CD4-positive, alpha-beta T cell (primary cell): ENCODE data around the gene RIPK4. TPM values are rescaled to one million over a fixed set of nuclear protein-coding genes. Genes with fewer than 3 reads are reported as not detected.

Experiments used
- ATAC-seq: fragments of 200-7000 bp; cut with Tn5 transposase; one replicate; pipeline ENCODE4 v1.10.0; 2022; ENCODE audit warnings: mild to moderate bottlenecking; ENCODE audit not compliant: poor library complexity
- CTCF ChIA-PET: fragments of 350-600 bp; sonication (Branson Sonifier 250); formaldehyde crosslinking; loops from one replicate; lab custom pipeline; 2021; ENCODE audit warnings: antibody characterized with exemption, inconsistent platforms; lab: Charles Lee
- POLR2A ChIA-PET: fragments of 350-600 bp; sonication (Branson Sonifier 250); formaldehyde crosslinking; loops from one replicate; lab custom pipeline; 2021; ENCODE audit warnings: antibody characterized with exemption, inconsistent platforms; lab: Charles Lee
- DNase-seq, 14 experiments: peaks; one replicate each; pipeline ENCODE4 v3.0.0-alpha.2; 2013 to 2020; ENCODE audit warnings: mixed read lengths in 2 of 14
- H3K27ac ChIP-seq, 2 donors: one replicate each; pipeline versions ENCODE4 v1.5.1 to v1.7.0; 2013; ENCODE audit warnings: low read length in 2 of 2, low read depth in 1 of 2, mild to moderate bottlenecking in 1 of 2
- H3K27me3 ChIP-seq, 2 experiments: 1 replicate in 1 of 2; 2 replicates in 1 of 2; pipeline versions ENCODE4 v1.6.1 to v1.7.0; 2013; ENCODE audit warnings: low read length in 2 of 2, control low read depth in 1 of 2, mild to moderate bottlenecking in 1 of 2, moderate library complexity in 1 of 2; ENCODE audit not compliant: insufficient read depth in 2 of 2, control insufficient read depth in 1 of 2
- H3K36me3 ChIP-seq: one replicate; pipeline ENCODE4 v1.6.1; 2013; ENCODE audit warnings: low read length, control low read depth; ENCODE audit not compliant: insufficient read depth
- H3K4me1 ChIP-seq: one replicate; pipeline ENCODE4 v1.6.1; 2013; ENCODE audit warnings: low read length, control low read depth; ENCODE audit not compliant: insufficient read depth
- H3K4me3 ChIP-seq: one replicate; pipeline ENCODE4 v1.5.1; 2013; ENCODE audit warnings: mild to moderate bottlenecking, low read length, moderate library complexity
- H3K9me3 ChIP-seq, 2 experiments: 1 replicate in 1 of 2; 2 replicates in 1 of 2; pipeline versions ENCODE4 v1.6.1 to v1.7.0; 2013; ENCODE audit warnings: low read length in 2 of 2, mild to moderate bottlenecking in 2 of 2, control low read depth in 1 of 2, moderate library complexity in 1 of 2; ENCODE audit not compliant: control insufficient read depth in 1 of 2, insufficient read depth in 1 of 2
- H3K27ac Mint-ChIP-seq: one replicate; pipeline ENCODE4 v1.8.0; 2020; ENCODE audit warnings: mixed read lengths
- H3K27me3 Mint-ChIP-seq: one replicate; pipeline ENCODE4 v1.8.0; 2021; ENCODE audit warnings: mixed read lengths
- H3K36me3 Mint-ChIP-seq: one replicate; pipeline ENCODE4 v1.8.0; 2021; ENCODE audit warnings: low read depth, mixed read lengths
- H3K4me1 Mint-ChIP-seq: one replicate; pipeline ENCODE4 v1.8.0; 2021; ENCODE audit warnings: low read depth, mixed read lengths
- H3K4me3 Mint-ChIP-seq: one replicate; pipeline ENCODE4 v1.8.0; 2020; ENCODE audit warnings: mild to moderate bottlenecking, mixed read lengths
- H3K9me3 Mint-ChIP-seq: one replicate; pipeline ENCODE4 v1.8.0; 2020; ENCODE audit warnings: mixed read lengths
- CTCF ChIP-seq: fragments of 200-600 bp; IDR thresholded peaks from one replicate; pipeline ENCODE4 v1.8.0; 2022; ENCODE audit warnings: antibody characterized with exemption, mild to moderate bottlenecking
- intact Hi-C, 2 experiments: fragments of 100-400 bp; cut with DNase I in 1 of 2; cut with micrococcal nuclease in 1 of 2; formaldehyde crosslinking; loops; one replicate each; pipeline versions ENCODE4 v1.15.1 to v1.9.0; 2023 to 2025; cut with DNase I, micrococcal nuclease
- total RNA-seq, 174 experiments: library from RNA in 2 of 174; stranded (reverse) in 2 of 174; gene quantifications; one replicate each; pipeline ENCODE4 v1.2.3 and lab custom pipeline; 2021 to 2026

The RIPK4 gene
- total RNA-seq, 2 experiments from 2014 or later: 2.5 to 3.0 TPM

- Mint-ChIP-seq H3K9me3 (peaks cover 3% of the 10 kb centered on the region), H3K27ac (no peak overlapping the region), H3K27me3 (no peaks in the 10 kb centered on the region), H3K4me3 (no peak overlapping the region), H3K36me3 (peaks cover 34% of the 10 kb centered on the region), H3K4me1 (no peaks in the 10 kb centered on the region)
- POLR2A ChIA-PET: no interaction called here
- no peak overlapping the region for H3K4me3 ChIP-seq
- no peak for ATAC-seq
- no peak overlapping the region for H3K27ac ChIP-seq
- H3K4me1 ChIP-seq: no peaks in the 10 kb centered on the region
- peaks cover 0 to 4% of the 10 kb centered on the region in 2 experiments for H3K27me3 ChIP-seq
- CTCF ChIA-PET: no interaction called here
- TF ChIP-seq CTCF: no peak
- H3K9me3 ChIP-seq: peaks cover 0 to 27% of the 10 kb centered on the region in 2 experiments
- intact Hi-C loops: no loop called here
- H3K36me3 ChIP-seq: no peaks in the 10 kb centered on the region
- no peak for DNase-seq
These were observed 25.4 kb downstream of the RIPK4 start for GRCh38 chr21:41741253-41742072.

- intact Hi-C loops: no loop called here
- H3K9me3 Mint-ChIP-seq: peaks cover 3% of the 10 kb centered on the region
- H3K36me3 ChIP-seq: no peaks in the 10 kb centered on the region
- no peaks in the 10 kb centered on the region for H3K4me1 Mint-ChIP-seq
- no peak for DNase-seq
- no peak overlapping the region for H3K27ac Mint-ChIP-seq
- H3K4me3 ChIP-seq: no peak overlapping the region
- no peak overlapping the region for H3K4me3 Mint-ChIP-seq
- POLR2A ChIA-PET: no interaction called here
- H3K27ac ChIP-seq: no peak overlapping the region
- peaks cover 34% of the 10 kb centered on the region for H3K36me3 Mint-ChIP-seq
- no peak for TF ChIP-seq CTCF
- peaks cover 0 to 27% of the 10 kb centered on the region in 2 experiments for H3K9me3 ChIP-seq
- CTCF ChIA-PET: no interaction called here
- peaks cover 4% of the 10 kb centered on the region in 2 experiments for H3K27me3 ChIP-seq
- no peaks in the 10 kb centered on the region for H3K4me1 ChIP-seq
- H3K27me3 Mint-ChIP-seq: peaks cover 7% of the 10 kb centered on the region
- ATAC-seq: no peak
These were observed 26.1 kb downstream of the RIPK4 start for GRCh38 chr21:41740604-41741252.

- ChIA-PET POLR2A (no interaction called here), CTCF (no interaction called here)
- H3K4me3 ChIP-seq: no peak overlapping the region
- peaks cover 4% of the 10 kb centered on the region in 2 experiments for H3K27me3 ChIP-seq
- no peak for DNase-seq
- Mint-ChIP-seq H3K4me3 (no peak overlapping the region), H3K36me3 (peaks cover 34% of the 10 kb centered on the region), H3K27me3 (peaks cover 11% of the 10 kb centered on the region), H3K27ac (no peak overlapping the region), H3K4me1 (no peaks in the 10 kb centered on the region), H3K9me3 (peaks cover 3% of the 10 kb centered on the region)
- ATAC-seq: no peak
- intact Hi-C loops: no loop called here
- no peaks in the 10 kb centered on the region for H3K36me3 ChIP-seq
- peaks cover 0 to 31% of the 10 kb centered on the region in 2 experiments for H3K9me3 ChIP-seq
- H3K4me1 ChIP-seq: no peaks in the 10 kb centered on the region
- TF ChIP-seq CTCF: no peak
- no peak overlapping the region for H3K27ac ChIP-seq
These were observed 26.9 kb downstream of the RIPK4 start for GRCh38 chr21:41739936-41740335.
